ENCODE data around the gene SDF2L1.

SDF2L1 gene

GRCh38 chr22:21633481-21633880 lies 8.6 kb upstream of the SDF2L1 start:
- no peak for ATAC-seq
- TF ChIP-seq ZC3H10 (CRISPR knock-in tag; IDR thresholded peaks at IDR 0.05) (no peak), ZNF565 (CRISPR knock-in tag; conservative IDR thresholded peaks at IDR 0.05; ENCODE audit: low read depth) (no peak), CREB5 (CRISPR knock-in tag; IDR thresholded peaks at IDR 0.05; ENCODE audit: low read depth) (no peak)

- no peak for ATAC-seq
- TF ChIP-seq OSR1 (CRISPR knock-in tag; IDR thresholded peaks at IDR 0.05) = no peak
- no peak for TF ChIP-seq TCF4 (CRISPR knock-in tag; IDR thresholded peaks at IDR 0.05; ENCODE audit: borderline replicate concordance)
- TF ChIP-seq POU6F1 (CRISPR knock-in tag; IDR thresholded peaks at IDR 0.05; ENCODE audit: borderline replicate concordance, low read depth) = no peak
- no peak for TF ChIP-seq CSDC2 (CRISPR knock-in tag; IDR thresholded peaks at IDR 0.05)
- TF ChIP-seq ZNF8 (CRISPR knock-in tag; IDR thresholded peaks at IDR 0.05) = no peak
- no peak for TF ChIP-seq SNAI2 (CRISPR knock-in tag; IDR thresholded peaks at IDR 0.05)
- TF ChIP-seq ZC3H10 (CRISPR knock-in tag; IDR thresholded peaks at IDR 0.05) = no peak
- no peak for TF ChIP-seq ZFP3 (CRISPR knock-in tag; IDR thresholded peaks at IDR 0.05)
- no peak for TF ChIP-seq GLIS3 (CRISPR knock-in tag; IDR thresholded peaks at IDR 0.05)
- TF ChIP-seq PATZ1 (CRISPR knock-in tag; IDR thresholded peaks at IDR 0.05; ENCODE audit: borderline replicate concordance) = no peak
- TF ChIP-seq TSHZ2 (CRISPR knock-in tag; IDR thresholded peaks at IDR 0.05) = no peak
- no peak for TF ChIP-seq TOX (CRISPR knock-in tag; IDR thresholded peaks at IDR 0.05; ENCODE audit: borderline replicate concordance)
- TF ChIP-seq CSRNP3 (CRISPR knock-in tag; IDR thresholded peaks at IDR 0.05) = no peak
Measured at GRCh38 chr22:21634081-21634480, 8.0 kb upstream of the SDF2L1 start.

- no peak for ATAC-seq
- TF ChIP-seq PATZ1 (CRISPR knock-in tag; IDR thresholded peaks at IDR 0.05; ENCODE audit: borderline replicate concordance) (no peak), ZNF70 (CRISPR knock-in tag; IDR thresholded peaks at IDR 0.05) (no peak), CSDC2 (CRISPR knock-in tag; IDR thresholded peaks at IDR 0.05) (no peak), ARNTL (CRISPR knock-in tag; IDR thresholded peaks at IDR 0.05; ENCODE audit: borderline replicate concordance, low read depth) (no peak), ZC3H10 (CRISPR knock-in tag; IDR thresholded peaks at IDR 0.05) (no peak), ESRRG (CRISPR knock-in tag; IDR thresholded peaks at IDR 0.05) (no peak), ISL1 (CRISPR knock-in tag; IDR thresholded peaks at IDR 0.05) (no peak), CSRNP3 (CRISPR knock-in tag; IDR thresholded peaks at IDR 0.05) (no peak), PPARA (CRISPR knock-in tag; IDR thresholded peaks at IDR 0.05; ENCODE audit: borderline replicate concordance) (no peak), GLIS3 (CRISPR knock-in tag; IDR thresholded peaks at IDR 0.05) (no peak), CREB5 (CRISPR knock-in tag; IDR thresholded peaks at IDR 0.05; ENCODE audit: low read depth) (no peak), ZNF565 (CRISPR knock-in tag; conservative IDR thresholded peaks at IDR 0.05; ENCODE audit: low read depth) (no peak), OSR1 (CRISPR knock-in tag; IDR thresholded peaks at IDR 0.05) (no peak), POU6F1 (CRISPR knock-in tag; IDR thresholded peaks at IDR 0.05; ENCODE audit: borderline replicate concordance, low read depth) (no peak)
Measured at GRCh38 chr22:21634844-21635243, 7.3 kb upstream of the SDF2L1 start.
